H1 (cell line): Measurements from ENCODE around the gene PIP4K2C. TPM values are rescaled to one million over a fixed set of nuclear protein-coding genes. Genes with fewer than 3 reads are reported as not detected.
A peak's percentile ranks its signal among the peaks of the same experiment; 100 is the strongest.

ENCODE experiments used
- BCL11A ChIP-seq, 2 experiments: IDR thresholded peaks; one replicate each; pipeline ENCODE4 v1.6.1; 2011; ENCODE audit warnings: low read depth in 2 of 2, low read length in 2 of 2, mild to moderate bottlenecking in 2 of 2
- BRCA1 ChIP-seq: IDR thresholded peaks from 2 replicates; pipeline ENCODE4 v1.6.1; 2012; ENCODE audit warnings: low read depth, low read length, improper control_type of control experiment
- CBX8 ChIP-seq: fragments of 300-800, 300-1000 bp; sonication (generic); IDR thresholded peaks from 2 replicates; pipeline ENCODE4 v1.7.1; 2016; ENCODE audit warnings: low read depth, low read length, borderline replicate concordance
- CEBPB ChIP-seq: IDR thresholded peaks from 2 replicates; pipeline ENCODE4 v1.6.1; 2012; ENCODE audit warnings: low read depth, low read length
- CHD2 ChIP-seq: IDR thresholded peaks from 2 replicates; pipeline ENCODE4 v1.6.1; 2012; ENCODE audit warnings: low read length, improper control_type of control experiment
- FOSL1 ChIP-seq: IDR thresholded peaks from 2 replicates; pipeline ENCODE4 v1.6.1; 2011; ENCODE audit warnings: mild to moderate bottlenecking, low read depth, low read length, moderate library complexity; ENCODE audit not compliant: insufficient read depth
- HDAC6 ChIP-seq: IDR thresholded peaks from one replicate; pipeline ENCODE4 v1.7.1; 2012; ENCODE audit warnings: low read depth, mild to moderate bottlenecking, inconsistent platforms, low read length, moderate library complexity
- KDM5A ChIP-seq: fragments of 200-600 bp; IDR thresholded peaks from 2 replicates; pipeline ENCODE4 v1.7.1; 2012; ENCODE audit warnings: mild to moderate bottlenecking, low read length, inconsistent platforms, mixed read lengths
- MAFK ChIP-seq: IDR thresholded peaks from 2 replicates; pipeline ENCODE4 v1.6.1; 2012; ENCODE audit warnings: low read depth, mild to moderate bottlenecking, improper control_type of control experiment, low read length
- NANOG ChIP-seq: IDR thresholded peaks from 2 replicates; pipeline ENCODE4 v1.6.1; 2011; ENCODE audit warnings: low read length, low read depth, mild to moderate bottlenecking, inconsistent platforms; ENCODE audit not compliant: insufficient read depth, poor library complexity, severe bottlenecking
- POU5F1 ChIP-seq: IDR thresholded peaks from 2 replicates; pipeline ENCODE4 v1.6.1; 2011; ENCODE audit warnings: low read depth, mild to moderate bottlenecking, low read length, moderate library complexity
- RNF2 ChIP-seq: fragments of 200-900, 300-1000 bp; sonication (generic); IDR thresholded peaks from 2 replicates; pipeline ENCODE4 v1.7.1; 2016; ENCODE audit warnings: borderline replicate concordance, low read depth, mild to moderate bottlenecking, antibody characterized with exemption, low read length; ENCODE audit not compliant: poor library complexity, severe bottlenecking; ENCODE audit errors: missing control alignments
- SUZ12 ChIP-seq: fragments of 200-600 bp; sonication (generic); IDR thresholded peaks from 2 replicates; pipeline ENCODE4 v1.6.1; 2012; ENCODE audit warnings: mild to moderate bottlenecking, inconsistent platforms, low read length, moderate library complexity, mixed read lengths
- TAF1 ChIP-seq: IDR thresholded peaks from 2 replicates; pipeline ENCODE4 v1.6.1; 2011; ENCODE audit warnings: mild to moderate bottlenecking, low read depth, low read length
- polyA plus RNA-seq, 7 experiments: library from polyadenylated mRNA; depleted of rRNA in 3 of 7; stranded (reverse) in 5 of 7; unstranded in 2 of 7; fragments of >200 nt in 5 of 7; fragments of 200-250 nt in 2 of 7; gene quantifications; 1 replicate in 5 of 7; 2 replicates in 1 of 7; 4 replicates in 1 of 7; pipeline versions ENCODE4 v1.2.1 to v1.2.3, GENCODE V29; 2011 to 2013; ENCODE audit warnings: missing spikeins in 2 of 7, mixed read lengths in 2 of 7
- total RNA-seq: library from RNA; stranded (reverse); fragmentation: NEBNext Ultra II Directional; extraction: Animal tissue kit (Norgen Biotek cat#: 25700); gene quantifications from 2 replicates; pipeline ENCODE4 v1.2.1, GENCODE V29; 2021

Gene PIP4K2C
- total and polyA plus RNA-seq, 2 of the 8 experiments (the other 6 are each of a cell fraction or from before 2014, with no cell fraction given), result 25.0 to 27.1 TPM

DNA sequence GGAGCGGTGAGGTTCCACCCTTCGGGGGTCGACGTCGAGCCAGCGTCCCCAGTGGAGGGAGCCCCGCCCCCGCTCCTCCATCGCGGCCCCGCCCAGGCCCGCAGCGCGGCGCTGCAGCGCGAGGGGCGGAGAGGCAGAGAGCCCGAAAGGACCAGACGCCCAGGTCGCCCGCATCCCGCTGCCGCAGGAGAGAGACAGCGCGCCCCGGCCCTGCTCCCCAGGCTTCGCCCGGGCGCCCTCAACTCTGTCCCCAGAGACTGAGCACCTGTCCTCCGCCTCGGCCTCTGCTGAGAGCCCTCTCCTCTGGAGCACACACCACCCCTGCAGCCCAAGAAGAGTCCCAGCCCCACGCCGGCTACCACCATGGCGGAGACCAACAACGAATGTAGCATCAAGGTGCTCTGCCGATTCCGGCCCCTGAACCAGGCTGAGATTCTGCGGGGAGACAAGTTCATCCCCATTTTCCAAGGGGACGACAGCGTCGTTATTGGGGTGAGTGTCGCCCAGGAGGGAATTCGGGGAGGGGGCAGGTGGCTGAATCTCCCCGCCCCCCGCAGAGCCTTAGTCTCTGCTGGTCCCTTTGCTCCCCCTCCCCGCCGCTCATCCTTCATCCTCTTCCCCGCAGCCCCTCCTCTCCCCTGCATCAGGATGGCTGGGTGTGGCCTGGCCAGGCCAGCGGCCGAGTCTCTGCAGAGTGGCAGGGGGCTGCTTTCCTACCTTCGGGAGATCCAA, 40.9 kb upstream of the PIP4K2C start, which contains the start of gene KIF5A (continued):
- no peak for TF ChIP-seq KDM5A
- no peak for TF ChIP-seq NANOG
- no peak for TF ChIP-seq SUZ12
- TF ChIP-seq MAFK, result no peak
- peak; percentile 87 for TF ChIP-seq TAF1
- no peak for TF ChIP-seq HDAC6
- TF ChIP-seq BCL11A (IDR thresholded peaks at IDR 0.05; ENCODE audit: low read depth in 2 of 2, low read length in 2 of 2), result no peak
- no peak for TF ChIP-seq FOSL1
- no peak for TF ChIP-seq POU5F1
- TF ChIP-seq CHD2, result no peak
- no peak for TF ChIP-seq BRCA1
- no peak for TF ChIP-seq CBX8
- no peak for TF ChIP-seq CEBPB
- no peak for TF ChIP-seq RNF2
